Stimulated activated CD8-positive, alpha-beta memory T cell treated with anti-CD3 and anti-CD28 coated beads, Interleukin-2, amount 100 ng/mL, for 1 hour (primary cell): Measurements from ENCODE around the gene DUSP2.

Experiments
- DNase-seq, 2 donors: peaks; one replicate each; pipeline ENCODE4 v3.0.0-alpha.2; 2020; ENCODE audit warnings: low read depth in 2 of 2

DUSP2 gene, protein sequence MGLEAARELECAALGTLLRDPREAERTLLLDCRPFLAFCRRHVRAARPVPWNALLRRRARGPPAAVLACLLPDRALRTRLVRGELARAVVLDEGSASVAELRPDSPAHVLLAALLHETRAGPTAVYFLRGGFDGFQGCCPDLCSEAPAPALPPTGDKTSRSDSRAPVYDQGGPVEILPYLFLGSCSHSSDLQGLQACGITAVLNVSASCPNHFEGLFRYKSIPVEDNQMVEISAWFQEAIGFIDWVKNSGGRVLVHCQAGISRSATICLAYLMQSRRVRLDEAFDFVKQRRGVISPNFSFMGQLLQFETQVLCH

DNA sequence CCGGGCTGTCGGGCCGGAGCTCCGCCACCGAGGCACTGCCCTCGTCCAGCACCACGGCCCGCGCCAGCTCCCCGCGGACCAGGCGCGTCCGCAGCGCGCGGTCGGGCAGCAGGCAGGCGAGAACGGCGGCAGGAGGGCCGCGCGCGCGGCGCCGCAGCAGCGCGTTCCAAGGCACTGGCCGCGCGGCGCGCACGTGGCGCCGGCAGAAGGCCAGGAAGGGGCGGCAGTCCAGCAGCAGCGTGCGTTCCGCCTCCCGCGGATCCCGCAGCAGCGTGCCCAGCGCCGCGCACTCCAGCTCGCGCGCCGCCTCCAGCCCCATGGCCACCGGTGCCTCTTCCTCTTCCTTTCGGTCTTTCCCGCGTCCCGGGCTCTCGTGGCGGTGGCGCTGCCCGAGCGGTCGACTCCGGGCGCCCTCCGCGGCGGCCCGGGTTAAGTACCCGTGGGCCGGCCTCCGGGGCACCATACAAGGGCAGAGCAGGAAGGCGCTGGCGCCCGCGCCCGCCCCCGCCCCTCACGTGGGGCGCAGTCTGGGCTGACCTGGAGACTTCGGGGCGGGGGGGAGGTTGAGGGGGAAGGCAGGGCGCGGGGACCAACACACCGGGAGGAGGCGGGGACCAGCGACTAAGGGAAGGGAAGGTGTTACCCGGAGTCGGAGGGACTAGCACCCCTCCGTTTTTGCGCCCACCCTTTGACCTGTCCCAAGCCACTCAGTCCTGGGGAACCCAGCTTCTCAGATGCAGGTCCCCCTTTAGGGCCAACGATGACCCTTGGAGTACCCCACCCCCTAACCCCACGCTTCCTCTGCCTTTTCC is at the start of gene DUSP2:
Gene DUSP2 (minus strand): TSS at position 405 of the 812 bp plus-strand sequence. CDS start 86 bp downstream, at position 319.
- peak; percentile 81 to 87 for DNase-seq

DNA sequence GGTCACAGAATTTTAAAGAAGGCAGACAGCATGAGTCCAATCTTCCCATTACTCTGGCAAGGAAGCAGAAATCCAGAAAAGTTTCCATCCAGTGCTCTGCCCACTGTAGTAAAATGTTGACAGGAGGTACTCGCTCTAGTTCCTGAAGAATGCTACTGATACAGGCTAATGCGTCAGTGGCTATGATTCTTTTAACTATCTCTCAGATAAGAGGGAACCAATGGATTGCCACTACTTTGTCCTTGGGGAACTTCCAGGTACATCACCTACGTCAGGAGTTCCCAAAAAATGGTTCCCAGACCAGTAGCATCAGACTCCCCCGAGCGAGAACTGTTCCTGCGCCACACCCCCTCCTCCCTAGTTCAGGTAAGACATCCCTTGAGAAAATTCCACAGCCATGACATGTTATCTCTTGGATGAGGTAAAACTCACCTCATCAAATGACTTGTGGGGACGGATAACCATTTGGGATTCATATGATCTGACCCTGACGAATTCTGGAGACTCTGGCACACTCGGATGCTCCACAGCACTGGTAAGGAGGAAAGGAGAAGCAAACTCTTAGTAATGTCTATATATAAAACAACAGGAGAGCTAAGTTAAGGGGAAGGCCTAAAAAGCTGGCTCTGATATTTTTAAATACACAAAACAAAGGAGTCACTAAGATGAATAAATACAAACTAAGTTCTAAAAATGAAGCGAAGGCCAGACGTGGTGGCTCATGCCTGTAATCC is 46.9 kb upstream of the DUSP2 start:
- DNase-seq, result no peak

DNA sequence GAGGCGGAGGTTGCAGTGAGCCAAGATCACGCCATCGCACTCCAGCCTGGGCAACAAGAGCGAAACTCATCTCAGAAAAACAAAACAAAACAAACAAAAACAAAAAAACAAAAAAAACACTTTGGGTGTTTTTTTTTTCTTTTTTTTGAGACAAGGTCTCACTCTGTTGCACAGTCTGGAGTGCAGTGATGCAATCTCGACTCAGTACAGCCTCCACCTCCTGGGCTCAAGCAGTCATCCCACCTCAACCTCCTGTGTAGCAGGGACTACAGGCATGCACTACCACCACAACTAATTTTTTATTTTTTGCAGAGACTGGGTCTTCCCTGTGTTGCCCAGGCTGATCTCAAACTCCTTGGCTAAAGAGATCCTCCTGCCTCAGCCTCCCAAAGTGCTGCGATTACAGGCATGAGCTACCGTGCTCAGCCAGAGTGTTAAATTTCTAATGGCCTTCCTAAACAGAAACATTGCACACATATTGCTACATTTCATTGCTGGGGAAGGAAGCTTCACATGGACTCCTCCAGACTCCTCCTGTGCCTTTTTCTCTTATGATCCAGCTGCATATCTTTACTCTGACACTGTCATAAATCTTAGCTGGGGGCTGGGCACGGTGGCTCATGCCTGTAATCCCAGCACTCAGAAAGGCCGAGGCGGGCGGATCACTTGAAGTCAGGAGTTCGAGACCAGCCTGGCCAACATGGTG is 43.7 kb upstream of the DUSP2 start:
- DNase-seq, result no peak

DNA sequence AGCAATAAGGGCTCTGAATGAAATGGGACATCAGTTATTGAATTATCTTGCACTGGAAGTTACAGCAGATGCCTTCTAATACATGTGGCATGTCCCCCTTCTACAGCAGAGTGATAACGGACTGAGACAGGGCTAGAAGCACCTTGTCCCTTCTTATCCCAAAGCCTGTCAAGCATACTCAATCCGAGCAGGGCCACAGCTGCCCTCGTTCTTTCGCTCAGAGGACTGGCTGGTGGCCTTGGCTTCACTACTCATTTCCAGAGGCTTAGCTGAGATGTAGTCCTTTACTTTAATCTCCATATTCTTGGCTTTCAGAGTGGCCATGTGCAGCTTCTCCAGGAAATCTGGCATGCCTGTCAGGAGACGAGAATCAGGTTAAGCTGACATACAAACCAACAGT is 41.3 kb upstream of the DUSP2 start:
- DNase-seq, result no peak

DNA sequence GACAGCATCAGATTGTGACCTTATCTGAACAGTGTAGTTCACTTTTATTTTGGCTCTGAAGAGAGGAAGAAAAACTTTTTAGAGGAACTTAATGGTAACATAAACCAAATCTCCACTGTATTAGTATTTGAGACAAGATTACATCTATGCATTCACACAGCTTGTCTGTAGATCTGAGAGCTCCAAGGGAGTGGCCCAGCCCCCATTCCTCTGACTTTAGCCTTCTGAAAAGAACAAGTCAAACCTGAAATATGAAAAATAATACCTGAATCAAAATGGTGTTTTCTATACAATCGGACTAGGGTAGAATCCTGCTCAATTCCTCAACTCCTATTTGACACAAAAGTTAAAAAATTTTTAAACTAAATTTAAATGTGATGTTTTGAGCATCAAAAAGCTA is 40.3 kb upstream of the DUSP2 start:
- DNase-seq, result no peak

DNA sequence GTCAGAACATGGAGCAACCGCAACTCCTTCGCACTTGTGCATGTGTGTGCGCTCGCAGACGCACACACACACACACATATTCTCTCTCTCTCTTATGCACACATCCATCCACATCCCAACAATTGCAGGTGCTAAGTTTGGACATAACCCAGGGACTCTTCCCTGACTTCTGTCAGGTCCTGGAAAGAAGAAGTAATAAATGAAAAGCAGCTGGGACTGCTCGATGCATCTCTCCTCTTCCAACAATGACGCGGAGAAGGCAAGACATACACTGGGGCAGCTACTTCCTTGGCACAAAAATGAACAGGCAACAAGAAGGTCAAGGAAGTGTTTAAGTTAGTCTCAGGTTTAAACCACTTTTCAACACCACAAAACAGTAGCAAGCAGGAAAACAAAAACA is 39.7 kb upstream of the DUSP2 start:
- DNase-seq, result no peak

DNA sequence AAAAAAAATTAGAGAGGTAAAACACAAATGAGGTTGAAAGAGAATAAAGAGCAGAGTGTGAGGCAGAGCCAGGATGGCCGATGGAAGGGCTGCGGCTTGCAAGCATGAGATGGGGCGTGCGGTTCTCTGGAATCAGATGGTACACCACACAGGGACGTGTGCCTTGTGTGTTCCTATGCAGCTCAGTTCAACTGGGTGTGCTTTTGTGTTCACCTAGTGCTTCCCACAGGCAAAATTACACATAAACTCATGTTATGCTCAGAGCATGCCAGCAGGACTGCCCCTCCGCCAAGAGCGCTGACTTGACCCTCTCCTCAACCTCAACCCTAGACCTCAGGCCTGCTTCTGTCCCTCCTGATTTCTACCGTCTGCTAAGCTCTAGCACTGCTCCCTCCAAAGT is 38.9 kb upstream of the DUSP2 start:
- DNase-seq, result no peak

DNA sequence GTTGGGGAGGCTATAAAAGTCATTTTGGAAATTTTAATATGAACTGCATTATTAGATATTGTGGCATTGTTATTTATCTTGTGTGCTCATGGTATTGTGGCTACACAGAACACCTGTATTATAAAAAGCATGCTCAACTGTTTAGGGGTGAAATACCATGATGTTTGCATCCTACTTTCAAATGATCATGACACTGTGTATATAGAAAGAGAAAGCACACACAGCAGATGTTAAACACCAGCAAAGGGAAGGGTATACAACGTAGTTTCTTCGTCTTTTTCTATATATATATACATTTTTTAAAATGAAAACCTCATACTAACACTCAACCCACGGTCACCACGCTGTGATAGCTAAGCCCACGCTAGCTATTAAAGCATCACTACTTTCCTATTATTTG is 36.3 kb upstream of the DUSP2 start:
- DNase-seq, result no peak

DNA sequence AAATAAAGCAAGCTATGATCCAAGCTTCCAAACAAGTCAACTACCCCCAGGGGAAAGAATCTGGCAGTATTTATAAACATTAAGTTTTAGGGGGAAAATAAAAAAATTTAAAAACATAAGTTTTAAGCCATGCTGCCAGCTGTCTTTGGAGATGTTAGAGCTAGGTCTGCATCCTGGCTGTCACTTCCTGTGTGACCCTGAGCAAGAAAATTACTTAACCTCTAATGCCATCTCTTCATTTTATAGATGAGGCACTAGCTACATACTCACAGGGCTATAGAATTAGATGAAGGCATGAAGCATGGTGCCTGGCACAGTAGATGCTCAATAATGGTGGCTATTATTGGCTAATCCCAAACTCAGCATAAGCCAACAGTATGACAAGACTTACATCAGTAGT is 35.3 kb upstream of the DUSP2 start:
- no peak for DNase-seq

DNA sequence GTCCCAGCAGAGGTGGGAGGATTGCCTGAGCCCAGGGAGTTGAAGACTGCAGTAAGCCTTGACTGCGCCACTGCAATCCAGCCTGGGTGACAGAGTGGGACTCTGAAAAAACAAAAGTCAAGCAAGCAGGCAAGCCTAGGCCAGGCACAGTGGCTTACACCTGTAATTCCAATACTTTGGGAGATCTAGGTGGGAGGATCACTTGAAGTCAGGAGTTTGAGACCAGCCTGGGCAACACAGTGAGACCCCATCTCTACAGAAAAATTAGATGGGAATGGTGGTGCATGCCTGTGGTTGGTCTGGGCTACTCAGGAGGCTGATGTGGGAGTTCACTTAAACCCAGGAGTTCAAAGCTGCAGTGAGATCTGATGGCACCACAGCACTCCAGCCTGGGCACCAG is 34.8 kb upstream of the DUSP2 start:
- DNase-seq, result no peak

DNA sequence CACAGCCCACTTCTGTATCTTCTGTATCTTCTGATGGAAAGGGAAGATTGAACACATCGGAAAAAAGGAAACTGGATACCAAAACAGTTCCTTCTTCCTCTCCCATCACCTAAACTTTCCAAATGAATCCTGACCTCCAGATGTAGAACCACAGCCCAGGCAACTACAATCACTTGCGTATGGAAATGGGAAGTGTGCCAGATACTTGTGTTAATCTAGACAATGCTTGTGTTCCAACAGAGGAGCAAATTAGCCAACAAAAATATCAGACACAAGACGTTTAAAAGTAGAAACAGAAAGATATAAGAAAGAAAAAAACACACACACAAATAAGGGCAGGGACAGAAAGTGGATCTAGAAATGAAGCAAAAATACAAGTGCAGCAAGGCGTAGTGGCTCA is 31.4 kb upstream of the DUSP2 start:
- no peak for DNase-seq

DNA sequence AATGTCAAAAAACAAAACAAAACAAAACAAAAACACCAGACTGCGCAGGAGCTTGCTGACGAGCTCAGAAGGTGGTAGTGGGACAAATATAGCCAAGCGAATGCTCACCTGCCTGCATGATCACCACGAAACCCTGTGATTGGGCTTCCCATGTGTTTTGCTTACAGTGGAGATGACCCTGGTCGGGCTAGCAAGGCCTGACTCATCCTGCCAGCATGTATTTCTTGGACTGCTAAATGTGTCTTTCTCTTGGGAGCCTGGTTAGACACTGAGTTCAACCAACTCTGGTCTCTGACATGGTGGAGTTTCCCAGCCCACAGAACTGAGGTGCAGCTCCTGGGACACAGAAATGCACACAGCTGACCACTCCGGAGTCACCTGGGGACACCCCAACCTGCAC is 30.7 kb upstream of the DUSP2 start:
- no peak for DNase-seq

DNA sequence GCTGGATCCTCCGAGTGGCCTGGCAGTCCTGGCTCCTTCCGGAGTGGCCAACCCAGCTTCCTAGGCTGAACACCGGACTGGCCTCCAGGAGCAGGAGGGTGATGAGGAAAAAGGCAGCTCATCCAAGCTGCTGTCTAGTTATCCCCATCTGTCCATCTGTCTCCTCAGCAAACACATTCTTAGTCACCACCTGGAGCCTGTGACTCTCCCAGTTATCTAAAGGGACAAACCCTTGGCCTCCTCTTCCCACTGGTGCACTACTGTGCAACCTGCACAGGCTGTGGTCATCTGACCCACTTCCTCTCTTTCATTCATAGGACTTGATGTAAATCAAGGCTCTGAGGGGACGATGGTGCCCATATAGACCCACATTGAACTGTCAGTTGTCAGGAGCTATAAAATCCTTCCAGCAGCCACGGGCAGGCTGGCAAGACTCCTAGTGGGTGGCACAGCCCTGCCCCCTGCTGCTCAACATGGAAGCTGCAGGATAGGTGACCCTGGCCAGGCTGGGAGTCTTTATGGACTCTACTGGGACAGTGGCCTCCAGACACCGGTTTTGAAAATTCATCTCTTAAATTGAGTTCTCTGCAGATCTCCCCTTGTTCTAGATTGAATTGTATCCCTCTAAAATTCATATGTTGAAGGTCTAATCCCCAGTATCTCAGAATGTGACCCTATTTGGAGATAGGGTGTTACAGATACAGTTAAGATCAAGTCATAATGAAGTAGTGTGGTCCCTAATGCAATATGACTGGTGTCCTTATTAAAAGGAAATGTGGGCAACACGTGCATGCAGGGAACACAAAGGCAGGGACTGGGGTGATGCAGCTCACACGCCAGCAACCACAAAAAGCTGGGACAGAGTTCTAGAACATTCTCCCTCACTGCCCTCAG is 29.3 kb upstream of the DUSP2 start:
- DNase-seq, result peak; percentile 70 to 73

DNA sequence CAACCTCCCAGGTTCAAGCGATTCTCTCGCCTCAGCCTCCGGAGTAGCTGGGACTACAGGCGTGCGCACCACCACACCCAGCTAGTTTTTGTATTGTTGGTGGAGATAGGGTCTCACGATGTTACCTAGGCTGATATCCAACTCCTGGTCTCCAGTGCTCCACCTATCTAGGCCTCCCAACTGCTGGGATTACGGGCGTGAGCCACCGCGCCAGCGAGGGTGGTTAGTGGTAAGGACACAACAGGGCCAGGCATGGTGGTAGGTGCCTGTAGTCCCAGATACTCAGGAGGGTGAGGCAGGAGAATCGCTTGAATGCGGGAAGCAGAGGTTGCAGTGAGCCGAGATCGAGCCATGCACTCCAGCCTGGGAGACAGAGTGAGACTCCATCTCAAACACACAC is 26.6 kb upstream of the DUSP2 start:
- no peak for DNase-seq

DNA sequence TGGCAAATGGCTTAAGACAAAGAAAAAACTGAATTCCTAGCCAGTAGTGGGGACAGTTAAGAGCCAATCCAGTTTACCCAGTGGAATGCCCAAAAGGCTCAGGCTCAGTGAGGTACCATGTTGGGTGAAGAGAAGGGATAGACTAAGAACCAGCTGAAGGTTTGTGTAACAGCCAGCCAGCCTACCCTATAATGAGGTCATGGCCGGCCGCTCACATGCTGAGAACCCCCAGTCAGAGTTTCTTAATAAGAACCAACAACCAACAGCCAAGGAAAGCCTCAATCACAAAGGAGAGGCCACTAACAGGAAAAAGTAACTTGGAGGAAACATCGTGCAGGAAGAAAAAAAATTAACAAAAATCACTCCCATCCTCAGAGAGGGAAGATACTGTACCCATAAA is 25.4 kb upstream of the DUSP2 start:
- no peak for DNase-seq

DNA sequence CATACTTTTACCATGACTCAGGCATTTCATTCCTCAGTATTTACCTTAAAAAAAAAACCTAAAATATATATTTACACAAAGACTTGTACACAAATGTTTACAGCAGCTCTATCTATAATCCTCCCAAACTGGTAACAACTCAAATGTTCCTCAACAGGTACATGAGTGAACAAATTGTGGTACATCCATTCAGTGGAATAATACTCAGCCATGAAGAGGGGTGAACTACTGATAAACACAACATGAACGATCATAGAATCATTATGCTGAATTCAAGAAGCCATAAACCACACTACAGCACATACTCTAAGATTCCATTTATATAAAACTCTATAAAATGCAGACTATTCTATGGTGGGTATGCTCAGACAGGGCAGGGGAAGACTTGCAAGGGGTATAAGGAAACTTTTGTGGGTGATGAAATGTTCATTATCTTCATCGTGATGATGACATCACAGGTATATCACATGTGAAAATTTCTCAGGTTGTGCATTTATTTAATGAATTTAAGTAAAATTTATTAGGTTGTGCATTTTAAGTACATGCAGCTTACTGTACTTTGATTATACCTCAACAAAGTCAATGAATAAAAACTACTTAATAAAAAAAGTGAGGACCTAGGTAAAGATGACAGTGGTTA is 24.7 kb upstream of the DUSP2 start:
- no peak for DNase-seq

DNA sequence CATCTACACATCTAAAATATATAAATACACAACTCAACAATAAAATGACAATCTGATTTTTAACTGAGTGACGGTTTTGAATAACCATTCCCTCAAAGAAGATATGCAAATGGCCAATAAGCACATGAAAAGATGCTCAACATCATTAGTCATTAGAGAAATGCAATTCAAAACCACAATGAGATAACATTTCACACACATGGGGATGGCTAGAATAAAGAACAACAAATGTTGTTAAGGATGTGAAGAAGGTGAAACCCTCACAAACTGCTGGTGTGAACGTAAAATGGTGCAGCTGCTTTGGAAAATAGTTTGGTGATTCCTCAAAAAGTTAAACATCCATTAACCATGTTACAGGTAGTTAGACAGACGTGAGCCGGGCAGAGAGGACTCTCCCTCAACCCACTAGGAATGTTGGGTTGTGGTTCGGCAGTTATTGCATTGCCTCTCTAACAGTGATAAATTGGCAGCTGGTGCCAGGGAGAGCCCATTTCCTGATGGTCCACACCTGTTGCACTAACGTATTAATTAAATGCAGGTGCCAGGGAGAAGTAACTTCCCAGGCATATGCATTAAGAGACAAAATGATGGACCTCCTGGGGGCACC is 22.3 kb upstream of the DUSP2 start:
- DNase-seq, result no peak

DNA sequence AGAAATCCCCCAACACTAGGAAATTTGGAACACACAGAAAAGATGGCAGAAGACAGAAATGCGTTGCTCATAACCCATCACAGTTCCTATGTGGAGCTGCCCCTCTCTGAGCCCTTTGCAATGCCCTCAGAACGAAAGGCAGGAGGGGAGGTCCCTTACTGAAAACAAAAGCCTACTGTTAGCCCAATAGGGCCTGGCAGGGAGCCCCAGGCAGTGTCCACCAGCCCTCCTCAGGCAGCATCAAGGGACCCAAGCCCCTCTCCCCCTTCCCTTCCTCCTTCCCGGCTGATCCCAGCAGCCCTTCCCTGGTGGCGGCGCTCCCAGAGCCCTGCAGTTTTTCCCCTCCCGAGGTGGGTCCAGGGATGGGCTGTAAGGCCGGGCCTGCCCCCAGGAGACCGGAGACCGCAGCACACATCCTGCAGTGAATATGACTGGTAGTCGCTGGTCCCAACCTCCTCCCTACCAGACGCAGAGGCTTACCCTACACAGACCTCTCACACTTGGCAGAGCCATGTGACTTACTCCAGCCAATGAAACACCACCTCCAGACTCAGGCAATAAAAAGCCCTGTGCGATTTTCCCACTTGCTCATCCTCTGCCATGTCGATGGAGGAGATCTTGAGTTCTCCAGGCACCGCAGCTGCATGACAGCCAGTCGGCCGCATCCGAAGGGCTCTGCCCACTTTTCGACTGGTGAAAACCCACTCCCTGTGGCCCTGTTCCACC is 19.4 kb upstream of the DUSP2 start:
- DNase-seq, result no peak

DNA sequence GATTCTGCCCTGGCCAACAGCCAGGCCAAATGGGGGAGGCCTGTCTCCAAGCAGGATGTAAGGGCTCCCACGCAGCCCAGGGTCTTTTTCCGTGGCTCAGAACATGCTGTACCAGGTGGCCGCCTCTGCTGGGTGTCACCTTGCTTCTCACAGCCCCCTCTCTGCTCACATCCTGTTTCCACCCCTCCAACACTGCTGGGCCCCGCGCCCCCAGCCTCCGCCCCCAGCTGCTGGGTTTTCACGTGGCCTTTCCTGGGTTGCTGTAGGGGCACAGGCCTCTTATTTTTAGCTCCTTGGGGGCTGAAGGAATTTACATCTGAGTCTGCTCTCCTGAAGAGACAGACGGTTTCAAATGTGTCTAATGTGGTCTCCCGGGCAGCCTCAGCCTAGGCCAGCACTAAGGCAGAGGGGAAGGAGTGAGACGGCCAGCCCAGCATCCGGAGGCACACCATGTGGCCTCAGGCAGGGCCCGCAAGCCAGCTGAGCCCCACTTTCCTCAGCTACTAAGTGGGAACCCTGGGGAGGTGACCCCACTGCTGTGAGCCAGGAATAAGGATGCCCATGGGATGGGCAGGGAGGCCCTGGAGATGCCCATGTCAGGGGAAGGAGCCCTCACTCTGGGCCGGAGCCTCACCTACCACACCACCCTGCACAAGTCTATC is 18.7 kb upstream of the DUSP2 start:
- DNase-seq, result peak; percentile 57 to 60
